GM19463 (cell line): ENCODE measurements around the gene VAPA.

Experiments used
- ATAC-seq: cut with Tn5 transposase; IDR thresholded peaks from one replicate; pipeline ENCODE4 v1.9.1; 2021; ENCODE audit warnings: mild to moderate bottlenecking, moderate library complexity; ENCODE audit not compliant: unreplicated experiment

The VAPA gene

GRCh38 chr18:9931678-9932077 lies 17.9 kb downstream of the VAPA start:
- ATAC-seq: no peak

- no peak for ATAC-seq
Measured at GRCh38 chr18:9933865-9934264, 20.0 kb downstream of the VAPA start.

GRCh38 chr18:9934274-9934673 lies 20.5 kb downstream of the VAPA start:
- no peak for ATAC-seq

GRCh38 chr18:9941103-9941502 lies 27.3 kb downstream of the VAPA start:
- no peak for ATAC-seq

GRCh38 chr18:9941660-9942059 lies 27.8 kb downstream of the VAPA start:
- no peak for ATAC-seq

- ATAC-seq: no peak
Measured at GRCh38 chr18:9943311-9943710, 29.5 kb downstream of the VAPA start.

- ATAC-seq: no peak
Measured at GRCh38 chr18:9944805-9945204, 31.0 kb downstream of the VAPA start.

- ATAC-seq: no peak
Measured at GRCh38 chr18:9946831-9947230, 33.0 kb downstream of the VAPA start.

- ATAC-seq: no peak
Measured at GRCh38 chr18:9947248-9947647, 33.4 kb downstream of the VAPA start.

GRCh38 chr18:9949315-9949714 lies 35.5 kb downstream of the VAPA start:
- ATAC-seq: no peak

GRCh38 chr18:9949861-9950260 lies 36.0 kb downstream of the VAPA start:
- ATAC-seq: no peak

- no peak for ATAC-seq
Measured at GRCh38 chr18:9950289-9951016, 36.6 kb downstream of the VAPA start.

- no peak for ATAC-seq
Measured at GRCh38 chr18:9951022-9951859, 37.4 kb downstream of the VAPA start.

GRCh38 chr18:9952633-9953416 lies 39.0 kb downstream of the VAPA start:
- ATAC-seq: no peak

- no peak for ATAC-seq
Measured at GRCh38 chr18:9958861-9959399, 45.1 kb downstream of the VAPA start.

- ATAC-seq: no peak
Measured at GRCh38 chr18:9959564-9959963, 45.7 kb downstream of the VAPA start.

GRCh38 chr18:9960258-9960904 lies 46.6 kb downstream of the VAPA start:
- ATAC-seq: no peak

GRCh38 chr18:9961041-9961440 lies 47.2 kb downstream of the VAPA start:
- no peak for ATAC-seq

- no peak for ATAC-seq
Measured at GRCh38 chr18:9965711-9966624, 52.2 kb downstream of the VAPA start.
